ENCODE results near the gene PNPLA8.

The PNPLA8 gene

DNA sequence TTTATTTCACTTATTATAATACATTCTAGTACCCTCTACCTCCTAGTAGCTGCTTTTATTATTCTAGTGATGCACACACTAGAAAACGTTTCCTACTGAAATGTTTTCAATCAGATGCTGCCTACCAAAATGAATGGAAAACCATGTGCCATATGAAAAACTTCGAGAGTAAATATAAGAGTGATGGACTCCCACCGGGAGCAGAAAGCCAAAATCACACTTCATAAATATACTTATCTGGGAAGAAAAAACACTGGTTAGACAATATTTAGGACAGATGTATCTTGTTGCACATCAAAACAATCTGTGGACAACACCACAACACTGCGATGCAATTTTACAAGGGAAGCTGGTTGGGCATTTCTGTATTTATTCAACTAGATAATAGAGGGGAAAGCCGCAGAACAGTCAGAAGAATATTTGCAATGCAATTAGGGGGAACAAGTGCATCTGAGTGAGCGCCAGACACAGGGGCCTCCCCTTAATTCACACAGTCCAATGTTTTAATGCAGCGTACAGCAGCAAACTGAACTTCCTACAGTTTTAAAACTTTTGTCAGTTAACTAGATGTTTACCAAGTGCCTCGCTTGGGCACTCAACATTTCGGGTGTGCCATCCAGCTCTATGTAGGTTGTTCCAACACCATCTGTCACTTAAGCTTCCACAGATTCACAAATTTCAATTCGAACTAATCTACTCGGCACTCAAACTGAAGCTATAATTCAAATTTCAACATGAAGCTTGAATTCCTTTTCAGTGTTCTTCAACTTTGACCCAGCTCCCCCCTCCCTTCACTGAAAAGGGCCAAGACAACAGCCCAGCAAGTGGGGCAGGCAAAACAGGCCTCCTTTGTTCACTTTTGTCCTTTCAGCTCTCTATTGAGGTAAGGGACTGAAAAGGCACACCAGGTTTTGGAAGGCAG is 77.1 kb downstream of the PNPLA8 start:
- peak; percentile 30 for DNase-seq (ENCODE audit: low read depth, low spot score)

DNA sequence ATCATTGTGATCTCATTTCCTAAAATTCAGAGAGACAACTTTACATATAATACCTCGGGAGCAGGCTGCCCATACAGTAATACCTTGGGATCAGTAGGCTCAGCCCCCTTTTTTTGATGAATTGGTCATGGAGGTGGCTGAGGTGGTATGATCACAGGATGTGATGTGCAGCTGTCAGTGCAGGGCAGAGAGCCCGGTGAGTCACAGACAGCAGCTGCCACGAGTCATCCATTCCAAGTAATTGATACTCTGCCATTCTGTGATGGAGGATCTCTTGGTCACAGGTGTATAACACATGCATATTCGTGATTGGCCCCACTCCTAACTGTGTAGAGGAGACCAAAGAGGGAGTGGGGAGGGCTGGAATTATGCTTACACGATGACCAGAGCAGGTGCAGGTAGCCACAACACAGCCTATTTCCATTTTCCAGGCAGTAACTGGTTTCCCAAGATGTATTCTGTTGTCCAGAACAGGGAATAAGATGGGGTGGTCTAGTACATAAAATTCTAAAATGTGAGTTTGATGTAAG is 83.8 kb downstream of the PNPLA8 start:
- DNase-seq (ENCODE audit: low read depth, low spot score), result no peak

DNA sequence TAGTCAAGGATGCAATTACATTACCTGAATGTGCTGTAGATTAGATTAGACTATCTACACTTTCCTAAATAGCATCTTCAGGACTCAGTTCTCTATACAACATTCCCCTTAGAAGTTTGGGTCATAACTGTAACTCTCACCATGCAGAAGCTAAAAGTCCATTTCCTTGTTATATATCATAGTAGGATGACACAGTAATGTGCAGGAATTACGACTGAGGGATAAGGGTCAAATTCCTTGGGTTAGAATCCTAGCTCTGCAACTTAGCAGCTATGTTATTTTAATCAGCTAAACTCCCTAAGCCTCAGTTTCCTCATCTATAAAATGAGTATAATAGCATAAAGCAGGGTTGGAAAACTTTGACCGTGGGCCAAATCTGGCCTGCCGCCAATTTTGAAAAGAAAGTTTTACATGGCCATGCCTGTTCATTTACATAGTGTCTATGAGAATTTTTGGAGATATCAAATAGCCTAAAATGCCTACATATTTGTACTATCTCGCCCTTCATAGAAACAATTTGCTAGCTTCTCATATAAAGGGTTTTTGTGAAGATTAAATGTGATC is 84.5 kb downstream of the PNPLA8 start:
- no peak for DNase-seq (ENCODE audit: low read depth, low spot score)

DNA sequence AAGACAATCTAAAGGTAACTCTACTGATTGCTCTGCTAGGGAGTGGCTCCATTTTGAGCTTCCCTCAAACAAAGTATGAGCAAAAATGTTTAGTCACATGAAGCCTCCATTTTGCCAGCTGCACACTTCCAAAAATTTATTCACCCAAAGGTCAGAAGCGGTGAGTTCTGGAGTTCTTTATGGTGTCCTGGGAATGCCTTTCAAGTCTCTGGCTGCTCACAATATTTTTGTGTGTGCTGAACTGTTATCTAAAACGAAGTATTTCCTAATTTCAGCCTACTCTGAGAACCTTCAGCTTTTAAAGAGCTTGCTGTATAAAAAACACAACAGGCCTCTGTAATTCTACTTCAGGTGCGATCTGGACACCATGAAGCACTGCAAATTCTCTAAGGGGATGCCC is 85.3 kb downstream of the PNPLA8 start:
- no peak for DNase-seq (ENCODE audit: low read depth, low spot score)

DNA sequence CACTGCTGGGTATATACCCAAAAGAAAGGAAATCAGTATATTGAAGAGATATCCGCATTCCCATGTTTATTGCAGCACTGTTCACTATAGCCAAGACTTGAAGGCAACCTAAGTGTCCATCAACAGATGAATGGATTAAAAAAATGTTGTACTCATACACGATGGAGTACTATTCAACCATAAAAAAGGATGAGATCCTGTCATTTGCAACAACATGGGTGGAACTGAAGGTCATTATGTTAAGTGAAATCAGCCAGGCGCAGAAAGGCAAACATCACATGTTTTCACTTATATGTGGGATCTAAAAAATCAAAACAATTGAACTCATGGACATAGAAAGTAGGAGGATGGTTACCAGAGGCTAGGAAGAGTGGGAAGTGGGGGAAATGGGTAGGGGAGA is 89.0 kb downstream of the PNPLA8 start:
- no peak for DNase-seq (ENCODE audit: low read depth, low spot score)

DNA sequence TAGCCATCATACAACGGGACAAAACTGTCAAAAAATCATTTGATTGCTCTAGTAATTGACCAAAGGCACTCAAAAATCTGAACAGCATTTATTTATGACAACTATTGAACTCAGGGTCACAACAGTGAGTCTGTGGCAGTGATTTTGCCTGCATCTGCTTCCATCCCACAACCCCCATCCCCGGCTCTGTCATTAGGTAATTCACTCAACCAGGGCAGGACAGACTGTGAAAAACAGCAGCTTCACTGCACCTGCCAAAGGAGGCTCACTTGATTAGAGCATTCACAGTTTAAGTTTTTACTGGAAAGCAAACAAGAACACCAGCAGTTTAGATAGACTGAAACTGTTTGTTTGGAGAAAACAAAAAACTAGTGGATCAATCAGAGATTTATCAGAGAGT is 91.9 kb downstream of the PNPLA8 start:
- DNase-seq (ENCODE audit: low read depth, low spot score), result no peak

DNA sequence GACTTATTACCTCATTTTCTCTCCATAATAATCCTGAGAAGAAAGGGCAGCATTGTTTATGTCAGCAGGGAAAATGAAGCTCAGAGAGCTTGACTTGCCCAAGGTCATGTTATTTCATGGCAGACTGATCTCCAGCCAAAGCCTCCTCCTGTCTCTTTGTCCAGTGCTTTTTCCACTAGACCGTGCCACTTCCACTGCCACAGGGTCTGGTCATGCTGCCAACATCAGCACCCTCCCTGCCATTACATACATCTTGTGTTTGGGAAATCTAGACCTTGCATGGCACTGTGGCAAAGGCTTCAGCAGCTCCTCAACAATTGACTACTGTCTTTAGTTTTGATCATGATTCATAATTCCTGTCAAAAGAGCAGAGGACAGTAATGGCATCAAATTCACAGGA is 94.8 kb downstream of the PNPLA8 start:
- DNase-seq (ENCODE audit: low read depth, low spot score), result no peak

DNA sequence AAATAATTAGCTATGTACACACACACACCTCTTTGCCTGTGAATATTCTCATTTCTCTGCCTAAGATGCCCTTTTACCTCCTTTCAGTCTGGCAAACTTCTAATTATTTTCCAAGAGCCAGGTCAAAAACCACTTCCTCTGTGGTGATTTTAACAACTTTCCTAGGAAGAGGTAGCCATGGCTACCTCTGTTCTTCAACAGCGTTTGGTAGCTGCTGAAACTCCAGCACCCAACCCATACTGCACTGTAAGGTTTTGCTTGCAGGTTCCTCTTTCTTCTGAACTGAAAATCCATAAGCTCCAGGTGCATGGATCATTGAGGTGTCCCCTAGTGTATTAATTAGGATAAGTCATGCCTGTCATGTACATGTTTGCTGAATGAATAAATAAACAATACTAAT is 95.3 kb downstream of the PNPLA8 start:
- DNase-seq (ENCODE audit: low read depth, low spot score), result no peak

DNA sequence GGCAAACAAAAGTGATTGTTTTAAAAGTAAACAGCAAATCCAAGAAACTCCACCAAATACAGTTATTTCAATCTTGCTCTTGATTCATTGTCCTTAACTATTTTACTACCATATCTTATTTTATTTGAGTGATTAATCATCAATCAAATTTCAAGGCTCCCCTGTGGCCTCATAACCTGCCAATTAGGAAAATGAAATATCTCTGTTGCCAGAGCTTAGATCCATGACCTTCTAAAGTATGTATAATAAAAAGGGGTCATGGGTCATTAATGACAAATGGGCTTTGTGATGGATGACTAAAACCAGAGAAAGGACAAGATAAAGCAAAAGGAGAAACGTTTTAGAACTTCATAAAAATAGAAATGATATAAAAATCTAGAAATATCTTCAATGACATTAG is 98.2 kb downstream of the PNPLA8 start:
- DNase-seq (ENCODE audit: low read depth, low spot score), result no peak

DNA sequence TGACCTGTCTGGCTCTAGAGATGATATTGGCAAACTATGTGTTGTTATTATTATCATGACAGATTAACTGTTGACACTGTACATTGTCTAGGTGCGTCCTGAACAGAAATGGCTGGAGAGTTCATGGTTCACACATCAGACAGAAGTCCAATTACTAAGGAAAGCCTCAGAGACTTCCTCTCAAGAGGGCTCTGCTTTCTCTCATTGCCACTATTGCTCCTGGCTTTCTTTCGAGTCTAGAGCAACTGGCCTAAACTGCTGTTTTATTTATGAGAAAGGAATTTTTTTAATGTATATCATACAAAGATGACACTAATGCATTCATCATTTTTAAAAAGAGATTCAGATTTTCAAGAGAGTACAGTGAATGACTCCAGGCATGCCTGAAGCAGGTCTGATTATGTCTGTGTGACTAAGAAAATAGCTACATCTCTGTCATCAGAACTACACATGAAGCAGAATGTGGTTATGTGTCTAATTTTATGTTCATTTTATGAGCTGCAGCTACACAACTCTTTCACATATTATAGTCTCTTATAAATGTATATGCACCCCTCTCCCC is 100.1 kb downstream of the PNPLA8 start:
- DNase-seq (ENCODE audit: low read depth, low spot score), result no peak

DNA sequence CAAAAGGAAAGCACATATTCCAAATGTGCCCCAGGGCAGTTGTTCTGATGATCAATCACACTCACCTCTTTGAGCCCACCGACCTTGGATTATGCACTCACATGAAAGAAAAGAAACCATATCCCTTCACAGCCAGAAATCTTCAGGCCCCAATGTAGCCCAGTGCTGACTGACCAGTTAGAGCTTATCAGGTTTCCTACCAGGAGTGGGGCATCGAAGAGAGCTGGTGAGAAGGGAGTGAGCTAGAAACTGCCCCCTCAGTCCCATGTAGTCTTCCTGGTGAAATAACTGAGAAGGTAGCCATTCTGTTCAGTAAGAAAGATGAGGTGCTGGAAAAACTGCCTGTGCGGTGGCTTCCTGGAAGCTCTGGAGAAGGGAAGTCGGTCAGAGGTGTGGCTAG is 101.9 kb downstream of the PNPLA8 start:
- peak; percentile 13 for DNase-seq (ENCODE audit: low read depth, low spot score)

DNA sequence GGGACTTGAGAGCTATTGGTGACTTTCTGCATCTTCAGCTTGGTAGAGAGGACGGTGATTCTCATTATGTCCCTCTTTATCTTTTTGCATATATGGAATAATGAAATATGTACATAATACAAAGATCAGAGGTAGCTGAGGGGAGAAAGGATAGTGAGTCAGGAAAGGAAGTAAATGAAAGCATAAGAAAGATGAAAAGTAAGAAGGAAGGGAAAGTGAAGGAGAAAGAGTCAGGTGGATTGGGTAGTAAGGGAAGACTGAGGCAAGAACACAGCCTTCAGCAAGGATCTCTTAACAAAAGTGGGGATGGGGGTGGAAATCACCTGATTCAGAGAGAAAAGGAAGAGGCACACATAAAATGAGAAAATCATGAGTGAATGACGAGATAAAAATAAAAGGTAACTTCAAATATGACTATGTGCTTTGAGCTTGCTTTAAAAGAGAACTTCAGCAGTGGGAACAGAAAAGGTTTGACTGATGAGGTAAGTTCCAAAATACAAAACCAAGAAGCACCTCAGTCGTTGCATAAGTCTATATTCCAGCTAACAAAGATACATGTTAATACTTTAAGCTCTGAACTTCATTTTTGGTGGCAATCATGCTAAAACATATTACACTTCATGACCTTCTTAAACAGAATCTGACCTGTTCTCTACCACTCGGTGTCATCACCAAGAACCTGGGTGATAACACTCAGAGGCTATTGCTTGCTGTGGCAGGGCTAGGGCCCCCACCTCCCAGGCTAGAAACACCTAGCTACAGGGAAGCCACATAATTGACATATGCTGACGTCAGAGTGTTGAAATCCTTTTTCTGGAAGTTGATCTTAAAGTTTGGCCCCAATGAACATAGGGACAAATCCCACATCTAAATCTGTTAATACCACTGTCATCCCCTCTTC is 102.6 kb downstream of the PNPLA8 start:
- no peak for DNase-seq (ENCODE audit: low read depth, low spot score)

DNA sequence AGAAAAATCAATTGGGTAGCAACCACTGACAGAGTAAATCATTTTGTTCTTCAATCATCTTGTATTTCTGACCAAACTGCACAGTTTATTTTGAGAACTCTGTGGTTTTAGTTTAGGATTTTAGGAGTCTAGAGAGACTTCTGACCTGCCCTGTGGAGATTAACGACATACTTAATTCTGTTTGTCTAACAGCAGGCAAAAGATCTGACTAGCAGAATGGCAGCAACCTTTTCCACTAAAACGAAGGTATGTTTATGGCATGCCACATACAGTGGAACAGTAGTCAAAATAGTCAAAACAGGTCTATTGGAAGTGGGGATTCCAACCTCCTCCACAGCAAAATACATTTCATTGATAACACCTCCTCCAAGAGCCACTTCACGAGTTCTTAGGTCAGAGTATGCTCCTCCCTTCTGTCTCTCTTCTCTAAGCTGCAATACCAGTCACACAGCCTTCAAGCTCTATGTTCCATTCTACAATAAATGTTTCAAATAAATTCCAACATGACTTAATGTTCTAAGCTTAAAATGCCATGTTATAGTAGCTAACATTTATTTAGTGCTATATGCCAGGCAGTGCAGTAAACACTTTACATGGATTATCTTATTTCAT is 104.1 kb downstream of the PNPLA8 start:
- DNase-seq (ENCODE audit: low read depth, low spot score), result no peak

Data from ELF-1 (cell line).